A549 (cell line): ENCODE results near the gene ELAVL1. TPM values are rescaled to one million over a fixed set of nuclear protein-coding genes. Genes with fewer than 3 reads are reported as not detected.

Source experiments
- ATAC-seq, 2 experiments: fragments of 200-7000 bp in 1 of 2; fragments of >200 bp in 1 of 2; cut with Nextera tagmentation in 1 of 2; cut with Tn5 transposase in 1 of 2; 3 replicates each; pipeline versions ENCODE4 v1.8.0 to v1.9.1; 2018 to 2020; ENCODE audit warnings: mild to moderate bottlenecking in 1 of 2, moderate library complexity in 1 of 2
- CTCF ChIA-PET: fragments of 300-600 bp; sonication (Branson Sonifier 250); formaldehyde crosslinking; extraction: SDS; loops from one replicate; lab custom pipeline; 2021; ENCODE audit warnings: antibody characterized with exemption, inconsistent platforms; lab: Yijun Ruan, JAX
- POLR2A ChIA-PET: fragments of 350-600 bp; formaldehyde crosslinking; extraction: SDS; loops from one replicate; lab custom pipeline; 2021; ENCODE audit warnings: antibody characterized with exemption, inconsistent platforms; lab: Yijun Ruan, JAX
- DNase-seq, 2 experiments: peaks; one replicate each; pipeline versions ENCODE4 v3.0.0 to v3.0.0-alpha.2; 2011 to 2016; ENCODE audit warnings: low read depth in 1 of 2, low spot score in 1 of 2
- FAIRE-seq: peaks from 2 replicates; lab custom pipeline; 2011; peaks lifted over from hg19 to GRCh38; lab: Jason Lieb, UNC
- H3K27ac ChIP-seq, 2 experiments: fragments of >200 bp; sonication (Bioruptor Twin); formaldehyde crosslinking; 3 replicates each; pipeline ENCODE4 v1.5.1; 2016 to 2017
- H3K4me1 ChIP-seq: fragments of >200 bp; sonication (Bioruptor Twin); formaldehyde crosslinking; 3 replicates; pipeline ENCODE4 v1.6.1; 2016
- H3K4me2 ChIP-seq: fragments of >200 bp; sonication (Bioruptor Twin); formaldehyde crosslinking; 3 replicates; pipeline ENCODE4 v1.6.1; 2016
- H3K4me3 ChIP-seq: fragments of >200 bp; sonication (Bioruptor Twin); formaldehyde crosslinking; 3 replicates; pipeline ENCODE4 v1.5.1; 2016
- H3K9me3 ChIP-seq: fragments of >200 bp; sonication (Bioruptor Twin); formaldehyde crosslinking; 3 replicates; pipeline ENCODE4 v1.6.1; 2016
- CEBPB ChIP-seq, 2 experiments: fragments of >200 bp in 1 of 2; sonication (Bioruptor Twin) in 1 of 2; formaldehyde crosslinking in 1 of 2; IDR thresholded peaks; 2 replicates each; pipeline ENCODE4 v1.6.1; 2012 to 2016
- EHF ChIP-seq: fragments of 250-450 bp; sonication (Bioruptor Pico); IDR thresholded peaks from 2 replicates; pipeline ENCODE4 v1.5.0; 2020; ENCODE audit warnings: mild to moderate bottlenecking
- FOXS1 ChIP-seq: fragments of 250-450 bp; sonication (Bioruptor Pico); IDR thresholded peaks from 2 replicates; pipeline ENCODE4 v1.5.0; 2020; ENCODE audit warnings: mild to moderate bottlenecking, moderate library complexity
- GATA3 ChIP-seq: IDR thresholded peaks from 2 replicates; pipeline ENCODE4 v1.6.1; 2012; ENCODE audit warnings: borderline replicate concordance
- HDAC2 ChIP-seq: fragments of 200-600 bp; sonication (generic); IDR thresholded peaks from 2 replicates; pipeline ENCODE4 v1.6.1; 2016
- HEYL ChIP-seq: fragments of 250-450 bp; sonication (Bioruptor Pico); IDR thresholded peaks from 2 replicates; pipeline ENCODE4 v1.8.0; 2021; ENCODE audit warnings: mild to moderate bottlenecking, moderate library complexity
- HOXB5 ChIP-seq: fragments of 250-450 bp; sonication (Bioruptor Pico); IDR thresholded peaks from 2 replicates; pipeline ENCODE4 v1.5.0; 2020; ENCODE audit warnings: mild to moderate bottlenecking, moderate library complexity
- JUNB ChIP-seq: fragments of >200 bp; sonication (Bioruptor Twin); formaldehyde crosslinking; IDR thresholded peaks from 2 replicates; pipeline ENCODE4 v1.6.1; 2016
- KDM5A ChIP-seq: fragments of 200-600 bp; sonication (generic); IDR thresholded peaks from 2 replicates; pipeline ENCODE4 v1.6.1; 2016; ENCODE audit warnings: antibody characterized with exemption, mild to moderate bottlenecking
- MAFK ChIP-seq: fragments of 450-650 bp; IDR thresholded peaks from 2 replicates; pipeline ENCODE4 v1.6.1; 2014; ENCODE audit not compliant: partially characterized antibody
- RAD21 ChIP-seq, 2 experiments: fragments of >200 bp in 1 of 2; sonication (Bioruptor Twin) in 1 of 2; formaldehyde crosslinking in 1 of 2; IDR thresholded peaks in 1 of 2; conservative IDR thresholded peaks in 1 of 2; 2 replicates in 1 of 2; 3 replicates in 1 of 2; pipeline ENCODE4 v1.6.1; 2012 to 2018; ENCODE audit warnings: inconsistent platforms in 1 of 2
- RCOR1 ChIP-seq: fragments of 150-350 bp; IDR thresholded peaks from 2 replicates; pipeline ENCODE4 v1.6.1; 2014; ENCODE audit warnings: antibody characterized with exemption, low read length, low read depth
- SMC3 ChIP-seq: fragments of >200 bp; sonication (Bioruptor Twin); formaldehyde crosslinking; IDR thresholded peaks from 3 replicates; pipeline ENCODE4 v1.6.1; 2018; ENCODE audit warnings: inconsistent platforms
- TP53 ChIP-seq: fragments of 250-450 bp; sonication (Bioruptor Pico); IDR thresholded peaks from 2 replicates; pipeline ENCODE4 v1.5.0; 2021; ENCODE audit warnings: mild to moderate bottlenecking, moderate library complexity
- ZC3H11A ChIP-seq: fragments of 450-650 bp; IDR thresholded peaks from 2 replicates; pipeline ENCODE4 v1.6.1; 2014; ENCODE audit warnings: antibody characterized with exemption, mild to moderate bottlenecking
- ZSCAN20 ChIP-seq: fragments of 250-450 bp; sonication (Bioruptor Pico); IDR thresholded peaks from 2 replicates; pipeline ENCODE4 v1.8.0; 2022; ENCODE audit warnings: mild to moderate bottlenecking, moderate library complexity
- WGBS: methylation state at CpG from one replicate; pipeline ENCODE4 v1.1.6; 2017; ENCODE audit errors: missing lambda C conversion rate; 5-methylcytosine and 5-hydroxymethylcytosine counted together
- polyA plus RNA-seq, 4 experiments: library from polyadenylated mRNA; depleted of rRNA in 3 of 4; stranded (reverse); fragments of >200 nt; fragmentation: RNase III in 1 of 4; extraction: RNeasy Plus Mini Kit Qiagen cat#74134 plus additional on column Dnase treatment in 1 of 4; gene quantifications; 2 replicates in 3 of 4; 3 replicates in 1 of 4; pipeline ENCODE4 v1.2.3, GENCODE V29; 2011 to 2017
- TF ChIP-seq, protein P1 (sequence below): fragments of 200-600 bp; sonication (generic); IDR thresholded peaks from 2 replicates; pipeline ENCODE4 v1.6.1; 2016; ENCODE audit warnings: antibody characterized with exemption, mild to moderate bottlenecking, moderate library complexity
- TF ChIP-seq, protein P2 (sequence below): IDR thresholded peaks from 2 replicates; pipeline ENCODE4 v1.6.1; 2012; ENCODE audit warnings: low read depth, borderline replicate concordance
- TF ChIP-seq, protein P3 (sequence below): fragments of >200 bp; sonication (Bioruptor Twin); formaldehyde crosslinking; IDR thresholded peaks from 3 replicates; pipeline ENCODE4 v1.5.1; 2016

Gene ELAVL1
- polyA plus RNA-seq, 2 of the 4 experiments (the other 2 are of a cell fraction), result 39.3 to 55.6 TPM

DNA sequence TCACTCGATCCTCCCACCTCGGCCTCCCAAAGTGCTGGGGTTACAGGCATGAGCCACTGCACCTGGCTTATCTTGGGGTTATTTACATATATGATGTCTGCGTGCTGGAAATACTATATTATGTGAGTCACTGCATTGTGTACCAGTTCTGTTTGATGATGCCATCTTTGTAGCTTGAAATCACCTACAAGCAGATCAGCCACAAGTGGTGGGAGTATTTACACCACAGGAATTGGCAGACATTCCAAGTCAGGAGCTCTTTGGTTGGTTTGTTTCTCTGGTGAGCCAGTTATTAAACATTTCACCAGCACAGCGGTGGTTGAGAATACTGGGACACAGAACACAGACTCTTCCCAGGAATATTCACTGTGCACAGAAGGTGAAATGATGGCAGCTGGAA is 57.5 kb downstream of the ELAVL1 start:
- no peak overlapping the region for H3K4me2 ChIP-seq
- no peak overlapping the region for H3K27ac ChIP-seq
- CTCF ChIA-PET, result interaction anchor here (5.8 kb wide), 1 partner anchor 304 kb away, joined by 64 read pairs; no protein-coding TSS in a partner anchor
- DNase-seq (peak in 1 of 2 experiments; percentile 31), ATAC-seq (no peak), FAIRE-seq (no peak)
- WGBS, result 73% methylated on average over 4 of the region's 4 CpGs
- H3K4me3 ChIP-seq, result no peak overlapping the region
- POLR2A ChIA-PET, result no interaction called here
- no peaks in the 10 kb centered on the region for H3K4me1 ChIP-seq
- TF ChIP-seq TP53 (CRISPR knock-in tag), result no peak
- TF ChIP-seq EHF (CRISPR knock-in tag), result no peak
- TF ChIP-seq HEYL (CRISPR knock-in tag), result no peak
- TF ChIP-seq ZC3H11A, result no peak
- no peak for TF ChIP-seq JUNB
- no peak for TF ChIP-seq MAFK
- TF ChIP-seq HDAC2, result no peak
- TF ChIP-seq RAD21 (conservative IDR thresholded peaks at IDR 0.05 in 1 of 2, IDR thresholded peaks at IDR 0.05 in 1 of 2), result no peak
- no peak for TF ChIP-seq ZSCAN20 (CRISPR knock-in tag)
- no peak for TF ChIP-seq HOXB5 (CRISPR knock-in tag)
- no peak for TF ChIP-seq FOXS1 (CRISPR knock-in tag)
- TF ChIP-seq CEBPB (IDR thresholded peaks at IDR 0.05), result no peak
- no peaks in the 10 kb centered on the region; the same call in 2 of the 3 replicates for H3K9me3 ChIP-seq

DNA sequence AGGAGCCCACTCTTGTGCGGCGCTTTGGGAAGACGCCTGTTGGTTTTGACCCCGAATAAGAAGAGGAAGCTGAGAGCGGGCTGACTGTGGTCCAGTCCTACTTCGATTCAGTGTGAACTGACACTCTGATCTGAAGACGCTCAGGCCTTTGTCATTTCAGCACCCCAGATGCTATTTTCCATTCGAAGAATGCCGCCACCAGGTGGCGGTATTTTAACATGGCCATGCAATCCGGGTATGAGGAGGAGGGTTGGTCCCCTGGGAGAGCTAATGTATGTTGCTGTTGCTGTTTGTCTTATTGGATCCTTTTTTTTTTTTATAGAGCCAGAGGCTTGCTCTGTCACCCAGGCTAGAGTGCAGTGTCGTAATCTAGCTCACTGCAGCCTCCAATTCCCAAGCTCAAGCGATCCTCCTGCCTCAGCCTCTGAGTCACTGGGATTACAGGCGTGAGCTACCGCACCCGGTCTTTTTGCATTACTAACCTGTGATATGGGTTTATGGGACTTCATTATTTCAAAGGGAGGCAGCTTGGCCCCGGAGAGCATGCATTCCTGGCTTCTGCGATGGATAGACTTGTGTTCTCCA is 61.2 kb downstream of the ELAVL1 start:
- WGBS, result 15% methylated on average over 15 of the region's 18 CpGs
- Histone ChIP-seq H3K4me3 (peak overlapping the region; percentile 72), H3K4me2 (peak overlapping the region; percentile 98), H3K27ac (peak overlapping the region; percentile 82 to 89), H3K9me3 (no peaks in the 10 kb centered on the region; the same call in 2 of the 3 replicates), H3K4me1 (peaks cover 8% of the 10 kb centered on the region; the same call in 1 of the 3 replicates)
- TF ChIP-seq, protein P1, sequence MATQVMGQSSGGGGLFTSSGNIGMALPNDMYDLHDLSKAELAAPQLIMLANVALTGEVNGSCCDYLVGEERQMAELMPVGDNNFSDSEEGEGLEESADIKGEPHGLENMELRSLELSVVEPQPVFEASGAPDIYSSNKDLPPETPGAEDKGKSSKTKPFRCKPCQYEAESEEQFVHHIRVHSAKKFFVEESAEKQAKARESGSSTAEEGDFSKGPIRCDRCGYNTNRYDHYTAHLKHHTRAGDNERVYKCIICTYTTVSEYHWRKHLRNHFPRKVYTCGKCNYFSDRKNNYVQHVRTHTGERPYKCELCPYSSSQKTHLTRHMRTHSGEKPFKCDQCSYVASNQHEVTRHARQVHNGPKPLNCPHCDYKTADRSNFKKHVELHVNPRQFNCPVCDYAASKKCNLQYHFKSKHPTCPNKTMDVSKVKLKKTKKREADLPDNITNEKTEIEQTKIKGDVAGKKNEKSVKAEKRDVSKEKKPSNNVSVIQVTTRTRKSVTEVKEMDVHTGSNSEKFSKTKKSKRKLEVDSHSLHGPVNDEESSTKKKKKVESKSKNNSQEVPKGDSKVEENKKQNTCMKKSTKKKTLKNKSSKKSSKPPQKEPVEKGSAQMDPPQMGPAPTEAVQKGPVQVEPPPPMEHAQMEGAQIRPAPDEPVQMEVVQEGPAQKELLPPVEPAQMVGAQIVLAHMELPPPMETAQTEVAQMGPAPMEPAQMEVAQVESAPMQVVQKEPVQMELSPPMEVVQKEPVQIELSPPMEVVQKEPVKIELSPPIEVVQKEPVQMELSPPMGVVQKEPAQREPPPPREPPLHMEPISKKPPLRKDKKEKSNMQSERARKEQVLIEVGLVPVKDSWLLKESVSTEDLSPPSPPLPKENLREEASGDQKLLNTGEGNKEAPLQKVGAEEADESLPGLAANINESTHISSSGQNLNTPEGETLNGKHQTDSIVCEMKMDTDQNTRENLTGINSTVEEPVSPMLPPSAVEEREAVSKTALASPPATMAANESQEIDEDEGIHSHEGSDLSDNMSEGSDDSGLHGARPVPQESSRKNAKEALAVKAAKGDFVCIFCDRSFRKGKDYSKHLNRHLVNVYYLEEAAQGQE, result peak; percentile 25; the same call in 1 of the 2 replicates
- TF ChIP-seq, protein P2, sequence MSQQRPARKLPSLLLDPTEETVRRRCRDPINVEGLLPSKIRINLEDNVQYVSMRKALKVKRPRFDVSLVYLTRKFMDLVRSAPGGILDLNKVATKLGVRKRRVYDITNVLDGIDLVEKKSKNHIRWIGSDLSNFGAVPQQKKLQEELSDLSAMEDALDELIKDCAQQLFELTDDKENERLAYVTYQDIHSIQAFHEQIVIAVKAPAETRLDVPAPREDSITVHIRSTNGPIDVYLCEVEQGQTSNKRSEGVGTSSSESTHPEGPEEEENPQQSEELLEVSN, result no peak
- TF ChIP-seq RAD21 (conservative IDR thresholded peaks at IDR 0.05 in 1 of 2, IDR thresholded peaks at IDR 0.05 in 1 of 2) (peak; percentile 69), GATA3 (no peak), KDM5A (no peak), RCOR1 (no peak), SMC3 (peak; percentile 76)
- TF ChIP-seq, protein P3, sequence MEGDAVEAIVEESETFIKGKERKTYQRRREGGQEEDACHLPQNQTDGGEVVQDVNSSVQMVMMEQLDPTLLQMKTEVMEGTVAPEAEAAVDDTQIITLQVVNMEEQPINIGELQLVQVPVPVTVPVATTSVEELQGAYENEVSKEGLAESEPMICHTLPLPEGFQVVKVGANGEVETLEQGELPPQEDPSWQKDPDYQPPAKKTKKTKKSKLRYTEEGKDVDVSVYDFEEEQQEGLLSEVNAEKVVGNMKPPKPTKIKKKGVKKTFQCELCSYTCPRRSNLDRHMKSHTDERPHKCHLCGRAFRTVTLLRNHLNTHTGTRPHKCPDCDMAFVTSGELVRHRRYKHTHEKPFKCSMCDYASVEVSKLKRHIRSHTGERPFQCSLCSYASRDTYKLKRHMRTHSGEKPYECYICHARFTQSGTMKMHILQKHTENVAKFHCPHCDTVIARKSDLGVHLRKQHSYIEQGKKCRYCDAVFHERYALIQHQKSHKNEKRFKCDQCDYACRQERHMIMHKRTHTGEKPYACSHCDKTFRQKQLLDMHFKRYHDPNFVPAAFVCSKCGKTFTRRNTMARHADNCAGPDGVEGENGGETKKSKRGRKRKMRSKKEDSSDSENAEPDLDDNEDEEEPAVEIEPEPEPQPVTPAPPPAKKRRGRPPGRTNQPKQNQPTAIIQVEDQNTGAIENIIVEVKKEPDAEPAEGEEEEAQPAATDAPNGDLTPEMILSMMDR, result peak; percentile 87
- FAIRE-seq (no peak), DNase-seq (peak; percentile 76 to 86), ATAC-seq (peak; percentile 79 to 84)
- ChIA-PET POLR2A (interaction anchor here (0.6 to 2.7 kb wide), 11 partner anchors 9 to 309 kb away, joined by 3 to 20 read pairs (median 5); partner anchors contain the start of genes ELAVL1 and SNAPC2), CTCF (interaction anchor here (0.6 to 7.3 kb wide), 40 partner anchors 9 to 1578 kb away, joined by 3 to 64 read pairs (median 4); partner anchors contain the start of genes ELAVL1, MAP2K7 and SNAPC2)
